Stimulated activated CD8-positive, alpha-beta memory T cell treated with anti-CD3 and anti-CD28 coated beads, Interleukin-2, amount 100 ng/mL, for 48 hours (primary cell): ENCODE data around the gene ATRN.
"Not testable (repeated sequence)": the region's sequence is repeated elsewhere in the genome, so short reads cannot be mapped to it uniquely, and the experiment has no call there.

ENCODE experiments used
- DNase-seq, 2 donors: peaks; one replicate each; pipeline ENCODE4 v3.0.0-alpha.2; 2020; ENCODE audit warnings: low read depth in 2 of 2

ATRN gene

DNA sequence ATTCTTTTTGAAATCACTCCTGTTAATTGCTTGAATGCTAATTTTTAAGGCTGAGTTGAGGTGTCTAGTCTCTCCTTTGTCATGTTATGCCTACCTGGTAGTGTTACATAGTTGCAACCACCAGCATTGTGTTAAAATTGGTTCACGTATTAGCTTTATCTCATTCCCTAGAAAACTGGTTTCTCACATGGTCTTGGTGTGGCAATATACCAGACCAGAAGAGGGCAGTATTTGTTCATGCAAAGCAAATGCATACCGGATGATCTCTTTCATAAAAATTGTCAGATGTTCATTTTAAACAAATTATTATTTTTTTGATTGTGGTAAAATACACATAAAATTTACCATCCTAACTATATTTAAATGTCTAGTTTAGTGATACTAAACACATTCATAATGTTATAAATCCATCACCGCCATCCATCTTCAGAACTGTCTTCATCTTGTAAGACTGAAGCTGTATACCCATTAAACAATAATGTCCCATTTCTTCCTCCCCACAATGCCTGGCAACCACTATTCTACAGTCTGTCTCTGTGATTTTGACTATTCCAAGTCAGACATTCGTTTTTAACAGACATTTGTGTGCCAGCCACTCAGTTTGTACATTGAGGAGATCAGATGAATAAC lies 92.8 kb downstream of the ATRN start:
- no peak for DNase-seq

DNA sequence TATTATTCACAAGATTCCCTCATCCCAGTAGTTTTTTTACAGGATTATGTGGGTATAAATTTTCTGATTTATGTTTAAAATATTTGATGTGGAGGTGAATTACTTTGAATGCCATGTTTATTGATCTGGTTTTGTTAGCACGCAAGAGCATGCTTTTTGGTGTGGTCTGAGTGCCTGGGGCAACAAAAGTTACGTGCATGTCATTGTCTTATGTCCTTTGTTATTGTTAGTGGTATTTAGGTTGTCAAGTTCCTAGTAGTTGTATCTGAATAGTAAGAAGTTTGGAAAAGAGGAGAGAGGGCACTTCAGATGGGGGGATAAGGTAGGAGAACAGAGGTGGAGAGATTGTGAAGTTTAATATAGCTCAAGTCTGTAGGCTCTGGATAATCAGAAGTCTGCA lies 95.0 kb downstream of the ATRN start:
- no peak for DNase-seq

DNA sequence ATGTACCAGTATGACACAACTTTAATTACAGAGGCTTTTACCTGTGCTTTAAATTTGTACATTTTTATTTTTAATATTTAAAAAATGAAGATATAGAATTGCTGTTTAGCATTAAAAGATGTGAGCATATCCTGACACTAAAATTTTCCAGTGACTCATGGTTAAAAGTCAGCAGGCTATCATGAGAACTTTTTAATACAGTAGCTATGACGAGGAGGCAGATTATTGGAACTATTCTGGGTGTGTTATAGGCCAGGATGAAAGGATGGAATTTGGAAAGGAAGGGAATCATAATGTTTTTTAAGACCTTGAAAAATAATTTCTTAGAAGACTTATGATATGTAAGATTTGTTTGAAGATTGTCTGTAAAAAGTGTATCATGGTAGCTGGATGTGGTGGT lies 101.3 kb downstream of the ATRN start:
- DNase-seq, result no peak

DNA sequence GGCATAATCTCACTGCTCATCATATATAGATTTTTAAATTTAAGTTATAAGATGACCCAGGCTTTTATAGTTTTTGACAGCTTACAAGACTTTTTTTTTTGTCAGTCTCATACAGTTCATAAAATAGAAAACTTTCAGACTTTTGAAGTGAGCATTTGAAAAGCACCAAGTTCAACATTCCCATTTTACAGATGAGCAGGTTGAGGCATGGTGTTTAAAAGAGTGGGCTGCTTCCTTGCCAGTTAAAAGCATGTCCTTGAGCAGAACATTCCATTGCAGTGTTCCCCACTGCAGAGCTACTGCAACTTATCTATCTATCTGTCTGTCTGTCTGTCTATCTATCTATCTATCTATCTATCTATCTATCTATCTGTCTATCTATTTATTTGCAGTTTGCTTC lies 105.5 kb downstream of the ATRN start:
- DNase-seq, result no peak

DNA sequence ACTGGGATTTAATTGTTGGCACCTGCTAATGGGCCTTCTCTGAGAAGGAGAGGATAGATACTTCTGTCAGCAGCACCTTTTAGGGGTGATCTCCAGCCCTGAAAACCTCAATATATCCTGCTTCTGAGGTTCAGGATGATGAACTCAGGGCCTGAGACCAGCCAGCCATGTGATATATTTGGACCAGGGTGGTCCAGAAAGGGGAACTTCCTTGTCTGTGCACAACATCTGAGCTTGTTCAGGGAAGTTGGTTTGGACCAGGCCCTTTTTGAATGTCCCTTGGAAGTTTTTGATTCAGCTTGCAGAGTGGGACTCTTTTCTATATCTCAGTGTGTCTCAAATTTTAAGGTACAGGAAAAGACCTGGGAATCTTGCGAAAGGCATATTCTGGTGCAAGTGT lies 106.5 kb downstream of the ATRN start:
- no peak for DNase-seq

DNA sequence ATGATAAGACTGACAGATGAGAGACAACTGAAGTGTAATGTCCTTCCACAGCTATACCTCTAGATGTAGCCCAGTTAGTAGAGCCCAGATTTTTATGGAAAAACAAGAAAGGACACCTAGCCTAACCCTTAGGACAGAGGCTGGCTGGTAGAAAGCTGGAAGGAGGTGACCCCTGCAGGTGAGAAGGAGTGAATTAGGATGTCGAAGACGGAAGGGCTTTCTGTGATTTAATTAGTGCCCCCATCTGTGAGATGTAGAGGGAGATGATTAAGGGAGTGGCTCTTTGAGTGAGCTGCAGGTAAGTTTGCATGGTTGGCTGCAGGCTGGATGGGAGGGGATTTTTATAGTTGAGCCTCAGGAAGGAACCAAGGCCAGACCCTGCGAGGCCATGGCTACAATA lies 109.6 kb downstream of the ATRN start:
- DNase-seq, result no peak

DNA sequence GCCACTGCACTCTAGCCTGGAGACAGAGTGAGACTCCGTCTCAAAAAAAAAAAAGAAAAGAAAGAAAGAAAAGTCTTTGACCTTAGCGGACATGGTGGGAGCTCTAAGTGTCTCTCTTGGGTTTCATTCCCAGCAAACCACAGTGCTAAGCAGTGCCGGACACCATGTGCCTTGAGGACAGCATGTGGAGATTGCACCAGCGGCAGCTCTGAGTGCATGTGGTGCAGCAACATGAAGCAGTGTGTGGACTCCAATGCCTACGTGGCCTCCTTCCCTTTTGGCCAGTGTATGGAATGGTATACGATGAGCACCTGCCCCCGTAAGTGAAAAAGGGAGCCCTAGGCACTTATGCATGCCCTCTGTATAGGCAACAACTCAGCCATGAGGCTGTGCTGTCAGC lies 112.9 kb downstream of the ATRN start:
- DNase-seq, result no peak

DNA sequence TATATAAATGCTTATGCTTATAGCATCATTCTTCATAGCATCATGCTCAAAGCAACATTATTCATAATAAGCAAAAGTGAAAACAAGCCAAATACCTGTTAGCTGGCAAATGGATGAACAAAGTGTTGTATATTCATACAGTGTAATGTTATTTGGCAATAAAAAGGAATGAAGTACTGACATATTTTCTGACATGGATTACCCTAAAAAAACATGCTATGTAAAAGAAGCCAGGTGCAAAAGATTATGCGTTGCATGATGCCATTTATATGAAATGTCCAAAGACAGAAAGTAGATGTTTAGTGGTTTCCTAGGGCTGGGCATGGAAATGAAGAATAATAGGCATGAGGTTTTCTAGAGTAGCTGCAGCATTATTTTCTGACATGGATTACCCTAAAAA lies 115.3 kb downstream of the ATRN start:
- DNase-seq, result no peak

DNA sequence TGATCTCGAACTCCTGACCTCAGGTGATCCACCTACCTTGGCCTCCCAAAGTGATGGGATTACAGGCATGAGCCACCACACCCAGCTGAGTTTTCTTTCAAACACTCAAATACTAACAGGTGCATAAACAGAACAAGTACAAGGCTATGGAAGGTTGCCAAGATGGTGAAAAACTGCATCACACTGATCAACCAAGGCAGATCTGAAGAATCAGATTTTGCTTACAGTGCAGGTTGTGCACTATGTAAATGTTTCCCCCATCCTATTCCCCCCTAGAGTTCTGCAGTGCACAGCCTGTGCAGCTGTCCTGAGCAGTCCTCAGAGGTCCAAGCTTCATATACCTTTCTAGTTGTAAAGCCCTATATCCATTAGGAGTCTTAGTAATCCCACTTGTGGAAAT lies 119.3 kb downstream of the ATRN start:
- no peak for DNase-seq

DNA sequence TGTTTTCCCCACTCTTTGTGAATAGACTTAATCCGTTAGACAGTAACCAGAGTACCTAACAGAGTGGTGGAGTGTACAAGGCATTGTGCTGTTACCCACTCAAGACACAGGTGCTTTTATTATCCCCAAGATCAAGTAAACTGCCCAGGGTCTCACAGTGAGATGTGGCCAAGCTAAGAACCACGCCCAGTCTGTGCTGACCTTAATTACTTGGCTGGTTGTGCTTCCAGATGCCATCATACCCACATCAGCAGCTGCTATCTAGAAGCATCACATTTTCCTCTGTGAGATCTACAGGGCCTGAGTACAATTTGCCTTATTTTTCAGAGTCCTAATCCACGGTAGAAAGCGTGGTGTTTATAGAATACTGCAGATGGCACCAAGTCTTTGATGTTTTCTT lies 122.1 kb downstream of the ATRN start:
- DNase-seq, result no peak

DNA sequence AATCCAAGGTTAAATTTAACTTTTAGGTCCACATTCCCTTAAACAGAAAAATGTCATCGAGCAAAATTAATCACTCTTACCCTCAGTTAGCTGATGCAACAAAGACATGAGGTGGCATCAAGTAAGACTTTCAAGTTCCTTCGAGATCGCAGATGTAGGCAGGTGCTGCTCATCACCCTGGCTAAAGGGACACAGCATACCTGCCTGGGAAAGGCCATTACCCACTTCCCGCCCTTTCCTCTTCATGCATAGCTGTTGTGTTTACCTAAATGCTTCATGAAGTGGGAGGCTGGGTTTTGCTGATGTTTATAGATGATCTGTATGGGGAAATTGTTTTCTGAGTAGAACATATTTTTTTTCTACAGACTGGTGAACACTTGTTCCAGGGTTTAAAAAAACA lies 124.7 kb downstream of the ATRN start:
- no peak for DNase-seq

DNA sequence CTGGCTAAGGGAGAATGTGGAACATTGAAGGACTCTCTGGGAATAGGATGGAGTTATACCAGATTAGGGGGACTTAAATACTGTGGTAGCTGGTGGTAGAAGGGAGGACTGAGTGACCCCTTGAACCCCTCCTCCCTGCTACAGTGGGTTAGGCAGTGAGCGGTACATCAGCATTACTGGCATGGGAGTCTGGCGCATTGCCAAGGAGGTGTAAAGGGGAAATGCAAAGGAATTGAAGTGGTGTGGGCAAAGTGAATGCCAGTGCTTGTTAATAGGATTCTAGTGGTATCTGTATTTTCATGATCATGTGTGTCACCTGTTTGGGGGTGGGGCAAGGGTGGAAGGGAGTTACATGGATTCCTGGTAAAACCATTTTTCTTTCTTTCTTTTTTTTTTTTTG lies 132.3 kb downstream of the ATRN start:
- DNase-seq, result no peak

DNA sequence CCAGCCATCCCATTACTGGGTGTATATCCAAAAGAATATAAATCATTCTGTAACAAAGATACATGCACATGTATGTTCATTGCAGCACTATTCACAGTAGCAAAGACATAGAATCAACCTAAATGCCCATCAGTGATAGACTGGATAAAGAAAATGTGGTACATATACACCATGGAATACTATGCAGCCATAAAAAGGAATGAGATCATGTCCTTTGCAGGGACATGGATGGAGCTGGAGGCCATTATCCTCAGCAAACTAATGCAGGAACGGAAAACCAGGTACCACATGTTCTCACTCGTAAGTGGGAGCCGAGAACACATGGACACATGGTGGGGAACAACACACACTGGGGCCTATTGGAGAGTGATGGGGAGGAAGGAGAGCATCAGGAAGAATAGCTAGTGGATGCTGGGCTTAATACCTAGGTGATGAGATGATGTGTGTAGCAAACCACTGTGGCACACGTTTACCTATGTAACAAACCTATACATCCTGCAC lies 134.6 kb downstream of the ATRN start:
- not testable (repeated sequence) for DNase-seq

DNA sequence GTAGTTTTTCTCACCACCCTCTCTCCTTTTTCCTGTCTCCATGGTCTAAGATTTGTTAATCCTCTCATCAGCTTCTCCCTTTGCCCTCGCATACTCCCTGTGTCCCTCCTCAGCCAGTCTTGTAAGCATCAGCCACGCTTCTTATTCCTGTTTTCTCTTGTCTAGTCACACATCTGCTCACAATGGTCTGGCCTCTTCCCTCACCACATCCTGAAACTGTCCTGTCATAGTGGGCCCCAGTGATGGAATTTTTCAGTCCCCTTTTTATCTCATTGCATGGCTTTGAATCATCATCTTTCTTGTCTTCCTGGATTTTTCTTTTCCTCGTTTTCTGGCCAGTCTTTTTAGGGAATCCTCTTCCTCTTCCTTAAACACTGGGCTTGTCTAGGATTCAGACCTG lies 135.2 kb downstream of the ATRN start:
- no peak for DNase-seq

DNA sequence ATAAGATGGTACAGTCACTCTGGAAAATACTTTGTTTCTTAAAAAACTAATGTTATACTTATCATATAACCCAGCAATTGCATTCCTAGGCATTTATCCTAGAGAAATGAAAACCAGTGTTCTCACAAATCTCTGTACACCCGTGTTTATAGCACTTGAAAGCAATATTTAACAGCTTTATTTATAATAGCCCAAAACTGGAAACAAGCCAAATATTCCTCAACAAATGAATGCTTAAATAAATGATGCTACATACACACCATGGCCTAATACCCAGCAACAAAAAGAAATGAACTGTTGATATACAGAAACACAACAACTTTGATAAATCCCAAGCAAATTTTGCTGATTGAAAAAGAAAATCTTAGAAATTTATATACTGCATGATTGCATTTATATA lies 141.1 kb downstream of the ATRN start:
- DNase-seq, result no peak

DNA sequence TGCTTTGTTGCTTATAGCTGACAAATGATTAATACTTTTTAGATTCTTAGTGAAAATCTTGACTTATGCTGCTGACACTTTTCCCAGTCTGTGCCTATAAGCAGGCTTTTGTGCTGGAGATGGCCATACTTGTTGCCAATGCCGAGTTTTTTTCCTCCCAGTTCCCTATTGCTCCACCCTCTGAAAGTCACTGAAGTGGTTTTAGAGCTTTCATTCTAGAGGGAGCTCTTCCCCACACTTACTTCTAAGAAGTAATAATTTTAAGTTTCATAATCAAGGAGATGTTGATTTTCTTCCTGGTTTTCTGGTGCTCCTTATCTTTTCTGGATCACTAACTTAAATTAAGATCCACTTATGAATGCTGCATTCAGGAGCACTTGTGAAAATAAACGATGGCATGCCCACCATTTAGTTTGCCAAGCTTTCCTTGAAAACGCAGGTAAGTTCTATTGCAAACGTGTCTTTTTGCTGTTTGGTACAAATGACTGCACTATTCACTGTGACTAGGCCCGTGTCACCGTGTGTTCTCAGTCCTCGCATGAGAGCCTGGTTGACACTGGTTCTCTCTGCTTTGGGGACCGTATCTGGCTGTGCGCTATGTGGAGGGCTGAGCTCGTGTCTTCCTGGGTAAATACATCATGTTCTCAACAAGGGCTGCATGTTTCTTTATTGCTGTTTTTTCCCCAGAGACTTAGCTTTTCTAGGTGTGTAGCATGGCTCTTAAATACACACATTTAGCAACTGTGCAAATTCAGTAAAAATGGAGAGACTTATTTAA lies 142.2 kb downstream of the ATRN start:
- DNase-seq, result no peak

DNA sequence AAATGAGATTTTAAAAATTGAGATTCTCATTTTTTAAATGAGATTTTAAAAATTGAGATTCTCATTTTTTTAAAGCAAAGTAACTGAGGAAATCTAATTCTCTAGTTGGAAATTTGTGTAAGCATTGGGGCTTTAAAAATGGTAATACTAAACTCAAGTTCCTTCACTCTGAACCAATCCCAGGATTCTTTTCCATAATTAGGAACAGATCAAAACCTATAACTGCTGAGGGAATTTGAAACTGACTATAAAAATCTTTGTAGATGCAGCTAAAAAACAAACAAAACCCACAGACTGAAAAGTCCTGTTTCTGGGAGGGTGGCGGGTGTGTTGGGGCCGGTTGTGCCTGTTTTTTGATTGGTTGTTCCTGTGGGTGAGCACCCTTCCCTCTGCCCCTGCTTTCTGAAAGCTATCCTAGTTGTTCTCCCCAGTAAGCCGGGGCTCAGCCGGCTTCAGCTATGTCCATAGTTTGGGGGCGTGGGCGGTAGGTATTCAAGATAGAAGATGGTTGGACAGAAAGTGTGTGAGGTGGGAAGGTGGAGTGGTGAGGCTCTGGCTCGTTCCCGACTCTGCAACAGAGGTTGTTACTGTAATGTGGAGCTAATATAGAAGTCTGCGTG lies 143.1 kb downstream of the ATRN start:
- DNase-seq, result no peak

DNA sequence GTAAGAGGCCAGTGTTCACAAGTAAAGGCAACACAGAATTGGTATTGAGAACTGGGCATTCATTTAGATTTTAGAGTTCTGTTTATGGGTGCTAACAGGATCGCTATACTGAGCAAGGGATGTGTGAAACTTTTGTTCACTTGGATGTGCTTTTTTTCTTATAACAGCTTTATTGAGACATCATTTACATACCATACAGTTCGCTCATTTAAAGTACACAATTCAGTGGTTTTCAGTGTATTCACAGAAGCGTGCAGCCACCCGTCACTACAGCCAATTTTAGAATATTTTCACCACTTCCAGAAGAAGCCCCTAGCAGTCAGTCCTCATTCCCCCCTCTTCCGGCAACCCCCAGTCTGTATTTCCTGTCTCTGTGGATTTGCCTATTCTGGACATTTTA lies 143.6 kb downstream of the ATRN start:
- DNase-seq, result no peak

DNA sequence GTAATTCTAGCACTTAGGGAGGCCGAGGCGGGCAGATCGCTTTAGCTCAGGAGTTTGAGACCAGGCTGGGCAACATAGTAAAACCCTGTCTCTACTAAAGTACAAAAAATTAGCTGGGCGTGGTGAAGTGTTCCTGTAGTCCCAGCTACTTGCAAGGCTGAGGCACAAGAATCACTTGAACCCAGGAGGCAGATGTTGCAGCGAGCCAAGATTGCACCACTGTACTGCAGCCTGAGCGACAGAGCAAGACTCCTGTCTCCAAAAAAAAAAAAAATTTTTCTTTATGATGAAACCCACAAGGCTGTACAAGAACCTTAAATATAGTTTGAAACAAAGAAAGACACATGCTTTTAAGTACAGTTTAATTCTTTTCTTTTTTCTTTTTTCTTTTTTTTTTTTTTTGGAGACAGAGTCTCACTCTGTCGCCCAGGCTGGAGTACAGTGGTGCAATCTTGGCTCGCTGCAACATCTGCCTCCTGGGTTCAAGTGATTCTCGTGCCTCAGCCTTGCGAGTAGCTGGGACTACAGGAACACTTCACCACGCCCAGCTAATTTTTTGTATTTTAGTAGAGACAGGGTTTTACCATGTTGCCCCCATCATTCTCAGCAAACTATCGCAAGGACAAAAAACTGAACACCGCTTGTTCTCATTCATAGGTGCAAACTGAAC lies 144.5 kb downstream of the ATRN start:
- DNase-seq, result not testable (repeated sequence)

DNA sequence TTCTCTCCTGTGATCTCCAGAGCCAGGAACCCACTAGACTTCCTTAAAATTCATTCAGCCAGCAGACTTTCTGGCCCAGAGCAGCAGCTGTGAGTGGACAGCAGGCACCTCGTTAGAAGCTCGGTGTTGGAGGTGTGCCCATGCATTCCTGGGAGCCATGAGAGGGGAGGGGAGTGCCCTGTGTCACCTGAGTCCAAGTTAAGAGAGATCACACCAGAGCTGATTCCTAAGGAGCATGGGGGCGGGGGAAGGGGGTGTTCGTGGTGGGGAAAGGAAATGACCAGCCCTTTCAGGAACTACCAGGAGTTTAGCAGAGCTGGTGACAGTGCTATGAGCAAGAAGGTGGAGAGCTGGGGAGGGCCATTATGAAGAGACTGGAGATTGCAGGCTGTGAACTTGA lies 145.4 kb downstream of the ATRN start:
- no peak for DNase-seq

DNA sequence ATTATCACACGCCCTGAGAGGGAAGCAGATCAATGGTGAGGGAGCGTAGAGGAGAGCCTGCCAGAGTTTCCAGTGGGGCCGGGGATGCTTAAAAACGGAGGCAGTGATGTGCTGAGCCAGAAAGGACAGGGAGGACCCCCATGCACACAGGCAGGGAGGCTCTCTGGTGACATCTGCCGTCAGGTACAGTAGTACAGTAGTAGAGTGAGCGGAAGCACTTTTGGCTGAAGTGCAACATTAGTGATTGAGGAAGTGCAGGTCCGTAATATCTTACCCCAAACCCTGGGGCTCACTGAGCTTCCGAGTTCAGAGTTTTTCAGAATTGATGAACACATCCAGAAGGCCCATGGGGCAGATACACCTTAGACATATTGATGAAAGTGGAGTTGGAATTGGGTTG lies 150.3 kb downstream of the ATRN start:
- no peak for DNase-seq

DNA sequence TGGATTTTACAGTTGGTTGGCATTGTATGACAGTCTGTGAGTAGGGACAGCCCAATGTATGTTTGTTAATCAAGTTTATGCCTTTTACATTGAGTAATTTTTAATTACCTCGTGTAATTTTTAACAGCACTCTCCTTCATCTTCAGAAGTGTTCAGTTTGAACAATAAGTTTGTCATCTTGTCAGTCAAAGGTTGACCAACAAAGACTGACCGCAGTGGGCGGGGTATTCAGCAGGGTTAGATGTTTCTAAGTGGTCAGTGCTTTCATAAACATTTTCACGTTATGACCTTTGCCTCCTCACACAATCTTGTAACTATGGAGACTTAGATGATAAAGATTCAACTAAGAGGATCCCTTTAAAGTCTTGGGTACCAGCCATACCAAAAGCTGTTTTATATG lies 151.6 kb downstream of the ATRN start:
- DNase-seq, result no peak

DNA sequence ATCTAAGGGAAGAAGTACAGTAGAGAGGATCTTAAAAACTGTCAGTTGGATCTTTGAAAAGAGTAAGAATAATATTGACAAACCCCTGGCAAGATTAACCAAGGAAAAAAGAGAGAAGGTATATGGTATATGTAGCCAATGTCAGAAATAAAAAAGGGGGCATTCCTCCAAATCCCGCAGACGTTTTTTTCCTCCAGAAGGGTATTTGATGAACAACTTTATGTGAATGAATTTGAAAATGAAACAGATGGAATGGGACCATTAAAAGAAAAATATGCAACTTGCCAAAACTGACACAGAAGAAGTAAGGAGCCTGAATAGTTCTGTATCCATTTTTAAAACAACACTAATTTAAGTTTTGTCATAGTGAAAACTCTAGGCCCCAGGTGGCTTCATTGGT lies 156.7 kb downstream of the ATRN start:
- DNase-seq, result no peak
